ENCODE data around the gene LRRFIP1.

LRRFIP1 gene

GRCh38 chr2:237627441-237628246 lies at the start of gene LRRFIP1:
LRRFIP1 (plus strand) TSS chr2:237627587; CDS start chr2:237627645, 58 bp downstream.
- peaks cover 22% of the 10 kb centered on the region for H3K79me2 ChIP-seq
- H3K4me3 ChIP-seq (ENCODE audit: low read depth, low read length) = peak within 1 kb of the TSS; percentile 70
- peak within 1 kb of the TSS; percentile 89 for H2AFZ ChIP-seq
- no peaks in the 10 kb centered on the region for H3K27me3 ChIP-seq (ENCODE audit: control insufficient read depth, insufficient read depth, low read length)
- peaks cover 19% of the 10 kb centered on the region for H3K4me1 ChIP-seq
- no peak within 1 kb of the TSS for H3K9ac ChIP-seq
- peak within 1 kb of the TSS; percentile 92 for H3K4me2 ChIP-seq (ENCODE audit: low read length)
- peak within 1 kb of the TSS; percentile 58 for H3K27ac ChIP-seq
- no peaks in the 10 kb centered on the region for H3K36me3 ChIP-seq (ENCODE audit: control insufficient read depth, insufficient read depth, low read length)
- TF ChIP-seq CTCF (IDR thresholded peaks at IDR 0.05) = peak; percentile 9
- H3K9me3 ChIP-seq (ENCODE audit: control insufficient read depth, low read length) = no peaks in the 10 kb centered on the region

GRCh38 chr2:237577956-237578870 lies 49.2 kb upstream of the LRRFIP1 start:
- Histone ChIP-seq H3K79me2 (peaks cover 12% of the 10 kb centered on the region), H2AFZ (no peak overlapping the region), H3K27ac (no peak overlapping the region), H3K4me2 (ENCODE audit: low read length) (no peak overlapping the region), H3K27me3 (ENCODE audit: control insufficient read depth, insufficient read depth, low read length) (no peaks in the 10 kb centered on the region), H3K4me3 (ENCODE audit: low read depth, low read length) (no peak overlapping the region), H3K9ac (no peak overlapping the region), H3K9me3 (ENCODE audit: control insufficient read depth, low read length) (no peaks in the 10 kb centered on the region), H3K36me3 (ENCODE audit: control insufficient read depth, insufficient read depth, low read length) (no peaks in the 10 kb centered on the region), H3K4me1 (peaks cover 8% of the 10 kb centered on the region)
- no peak for TF ChIP-seq CTCF (IDR thresholded peaks at IDR 0.05)

- H3K27me3 ChIP-seq (ENCODE audit: control insufficient read depth, insufficient read depth, low read length) = no peaks in the 10 kb centered on the region
- H3K4me3 ChIP-seq (ENCODE audit: low read depth, low read length) = no peak overlapping the region
- no peaks in the 10 kb centered on the region for H3K36me3 ChIP-seq (ENCODE audit: control insufficient read depth, insufficient read depth, low read length)
- H3K4me1 ChIP-seq = peaks cover 10% of the 10 kb centered on the region
- no peak overlapping the region for H3K9ac ChIP-seq
- no peak overlapping the region for H3K27ac ChIP-seq
- TF ChIP-seq CTCF (IDR thresholded peaks at IDR 0.05) = no peak
- H3K9me3 ChIP-seq (ENCODE audit: control insufficient read depth, low read length) = no peaks in the 10 kb centered on the region
- H3K4me2 ChIP-seq (ENCODE audit: low read length) = no peak overlapping the region
- H3K79me2 ChIP-seq = peaks cover 12% of the 10 kb centered on the region
- no peak overlapping the region for H2AFZ ChIP-seq
These were observed 46.1 kb upstream of the LRRFIP1 start for GRCh38 chr2:237581326-237581725.

- Histone ChIP-seq H3K4me1 (peaks cover 13% of the 10 kb centered on the region), H3K79me2 (peaks cover 6% of the 10 kb centered on the region), H3K36me3 (ENCODE audit: control insufficient read depth, insufficient read depth, low read length) (no peaks in the 10 kb centered on the region), H3K9ac (no peak overlapping the region), H2AFZ (peak overlapping the region; percentile 45), H3K9me3 (ENCODE audit: control insufficient read depth, low read length) (no peaks in the 10 kb centered on the region), H3K27ac (peak overlapping the region; percentile 67), H3K27me3 (ENCODE audit: control insufficient read depth, insufficient read depth, low read length) (no peaks in the 10 kb centered on the region), H3K4me2 (ENCODE audit: low read length) (no peak overlapping the region), H3K4me3 (ENCODE audit: low read depth, low read length) (no peak overlapping the region)
- peak; percentile 61 for TF ChIP-seq CTCF (IDR thresholded peaks at IDR 0.05)
These were observed 45.3 kb upstream of the LRRFIP1 start for GRCh38 chr2:237581751-237582746.

Measured in parathyroid adenoma (tissue), 2 donors.